Measurements from ENCODE around the gene NKG7.

NKG7 gene

GRCh38 chr19:51333836-51334460 lies 38.5 kb downstream of the NKG7 start:
- peak; percentile 57 for DNase-seq

- DNase-seq: no peak
These were observed 40.7 kb downstream of the NKG7 start for GRCh38 chr19:51331716-51332115.

- no peak for DNase-seq
These were observed 41.3 kb downstream of the NKG7 start for GRCh38 chr19:51331193-51331592.

DNA sequence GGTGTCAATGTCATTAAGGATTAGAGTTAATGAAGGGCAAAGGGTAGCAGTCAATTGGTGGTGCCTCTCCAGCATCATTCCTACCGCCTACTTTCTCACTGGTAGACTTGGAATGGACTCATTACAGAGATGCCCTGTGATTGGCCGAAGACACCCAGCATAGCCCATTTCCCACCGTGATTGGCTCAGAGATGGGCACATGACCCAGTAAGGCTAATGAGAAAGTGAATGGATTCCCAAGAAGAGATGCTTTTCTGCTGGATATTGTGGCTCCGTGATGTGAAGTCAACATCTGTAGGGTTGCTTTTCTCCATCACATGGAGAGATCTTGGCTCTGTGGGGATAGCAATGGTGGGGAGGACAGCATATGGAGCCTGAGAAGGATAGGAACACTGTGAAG lies 42.1 kb downstream of the NKG7 start:
- DNase-seq: no peak

GRCh38 chr19:51329411-51329810 lies 43.0 kb downstream of the NKG7 start:
- DNase-seq: no peak

- no peak for DNase-seq
These were observed 45.1 kb downstream of the NKG7 start for GRCh38 chr19:51327066-51328001.

DNA sequence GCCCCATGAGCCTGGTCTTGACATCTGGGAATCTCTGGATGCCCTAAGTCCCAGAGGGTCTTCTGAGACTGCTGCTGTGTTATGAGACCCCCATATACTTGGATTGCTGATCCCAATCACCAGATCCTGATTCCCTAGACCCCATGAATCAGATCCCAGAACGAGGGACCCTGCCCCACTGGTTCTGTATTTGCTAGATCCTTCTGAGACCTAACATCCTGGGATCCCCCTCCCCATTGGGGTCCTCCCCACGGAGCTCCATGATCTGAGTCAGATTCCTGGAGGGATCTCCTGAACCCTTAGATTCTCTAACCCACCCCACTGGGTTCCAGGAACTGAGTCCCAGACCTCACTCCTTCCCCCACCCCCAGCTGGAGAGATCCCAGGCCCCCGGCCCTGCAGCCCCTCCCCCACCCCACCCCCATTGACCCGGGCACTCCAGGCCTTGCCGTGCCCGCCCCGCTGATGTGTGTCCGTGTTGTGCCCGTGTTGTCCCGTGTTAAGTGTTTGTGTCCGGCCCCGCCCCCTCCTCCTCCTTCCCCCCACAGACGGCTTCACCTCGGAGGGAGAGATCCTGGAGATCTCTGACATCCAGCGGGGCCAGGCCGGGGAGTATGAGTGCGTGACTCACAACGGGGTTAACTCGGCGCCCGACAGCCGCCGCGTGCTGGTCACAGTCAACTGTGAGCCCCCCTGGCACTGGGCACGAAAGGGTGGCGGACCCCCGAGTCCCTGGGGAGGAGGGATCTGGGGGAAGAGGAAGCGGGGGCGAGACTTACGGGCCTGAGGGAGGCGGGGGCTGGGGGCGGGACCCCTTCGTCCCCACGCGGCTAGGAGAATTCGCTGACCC lies 46.0 kb downstream of the NKG7 start:
- no peak for DNase-seq

DNA sequence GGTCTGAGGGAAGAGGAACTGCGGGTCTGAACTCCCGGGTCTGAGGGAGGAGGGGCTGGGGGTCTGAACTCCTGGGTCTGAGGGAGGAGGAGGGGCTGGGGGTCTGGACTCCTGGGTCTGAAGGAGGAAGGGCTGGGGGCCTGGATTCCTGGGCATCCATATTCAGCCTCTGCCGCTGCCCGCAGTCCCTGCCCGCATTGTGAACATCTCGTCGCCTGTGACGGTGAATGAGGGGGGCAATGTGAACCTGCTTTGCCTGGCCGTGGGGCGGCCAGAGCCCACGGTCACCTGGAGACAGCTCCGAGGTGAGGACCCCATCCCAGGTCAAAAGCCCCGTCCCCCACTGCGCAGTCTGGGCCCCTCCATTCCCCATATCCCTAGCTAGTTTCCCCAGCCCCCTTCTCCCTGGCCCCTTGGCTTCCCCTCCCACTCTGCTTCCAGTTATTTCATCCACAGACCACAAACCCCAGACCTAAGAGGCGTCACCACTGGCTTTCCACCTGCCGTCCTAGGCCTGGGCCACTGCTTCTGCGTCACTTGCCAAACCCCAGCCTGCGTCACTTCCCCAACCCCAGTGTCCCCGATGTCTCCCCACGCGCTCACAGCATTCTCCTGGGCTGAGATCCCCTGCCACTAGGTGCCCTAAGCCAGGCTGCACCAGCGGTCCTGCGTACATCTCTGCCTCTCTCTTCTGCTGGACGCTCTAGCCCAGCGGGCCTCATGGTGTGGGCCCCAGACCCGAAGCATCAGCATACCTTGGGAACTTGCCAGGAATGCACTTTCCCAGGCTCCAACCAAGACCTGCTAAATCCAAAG lies 47.1 kb downstream of the NKG7 start:
- DNase-seq: no peak

- DNase-seq: no peak
These were observed 48.3 kb downstream of the NKG7 start for GRCh38 chr19:51324167-51324481.

- no peak for DNase-seq
These were observed 48.8 kb downstream of the NKG7 start for GRCh38 chr19:51323481-51324166.

GRCh38 chr19:51321799-51322198 lies 50.7 kb downstream of the NKG7 start:
- no peak for DNase-seq
